ENCODE measurements around the gene MLLT1.

Gene MLLT1

GRCh38 chr19:6229951-6230712 lies 49.6 kb downstream of the MLLT1 start:
- H3K4me3 ChIP-seq (ENCODE audit: low read depth, low read length), result no peak overlapping the region
- no peak for DNase-seq (ENCODE audit: low read depth)
- TF ChIP-seq, protein P1, sequence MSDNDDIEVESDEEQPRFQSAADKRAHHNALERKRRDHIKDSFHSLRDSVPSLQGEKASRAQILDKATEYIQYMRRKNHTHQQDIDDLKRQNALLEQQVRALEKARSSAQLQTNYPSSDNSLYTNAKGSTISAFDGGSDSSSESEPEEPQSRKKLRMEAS (IDR thresholded peaks at IDR 0.05; ENCODE audit: low read depth, low read length), result no peak
- TF ChIP-seq MYC (IDR thresholded peaks at IDR 0.05; ENCODE audit: low read depth, low read length) (no peak), POLR2A (IDR thresholded peaks at IDR 0.05; ENCODE audit: extremely low read depth, insufficient read length) (no peak)
- TF ChIP-seq, protein P2, sequence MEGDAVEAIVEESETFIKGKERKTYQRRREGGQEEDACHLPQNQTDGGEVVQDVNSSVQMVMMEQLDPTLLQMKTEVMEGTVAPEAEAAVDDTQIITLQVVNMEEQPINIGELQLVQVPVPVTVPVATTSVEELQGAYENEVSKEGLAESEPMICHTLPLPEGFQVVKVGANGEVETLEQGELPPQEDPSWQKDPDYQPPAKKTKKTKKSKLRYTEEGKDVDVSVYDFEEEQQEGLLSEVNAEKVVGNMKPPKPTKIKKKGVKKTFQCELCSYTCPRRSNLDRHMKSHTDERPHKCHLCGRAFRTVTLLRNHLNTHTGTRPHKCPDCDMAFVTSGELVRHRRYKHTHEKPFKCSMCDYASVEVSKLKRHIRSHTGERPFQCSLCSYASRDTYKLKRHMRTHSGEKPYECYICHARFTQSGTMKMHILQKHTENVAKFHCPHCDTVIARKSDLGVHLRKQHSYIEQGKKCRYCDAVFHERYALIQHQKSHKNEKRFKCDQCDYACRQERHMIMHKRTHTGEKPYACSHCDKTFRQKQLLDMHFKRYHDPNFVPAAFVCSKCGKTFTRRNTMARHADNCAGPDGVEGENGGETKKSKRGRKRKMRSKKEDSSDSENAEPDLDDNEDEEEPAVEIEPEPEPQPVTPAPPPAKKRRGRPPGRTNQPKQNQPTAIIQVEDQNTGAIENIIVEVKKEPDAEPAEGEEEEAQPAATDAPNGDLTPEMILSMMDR (IDR thresholded peaks at IDR 0.05; ENCODE audit: low read depth, low read length), result no peak

GRCh38 chr19:6229216-6229913 lies 50.4 kb downstream of the MLLT1 start:
- no peak overlapping the region for H3K4me3 ChIP-seq (ENCODE audit: low read depth, low read length)

DNA sequence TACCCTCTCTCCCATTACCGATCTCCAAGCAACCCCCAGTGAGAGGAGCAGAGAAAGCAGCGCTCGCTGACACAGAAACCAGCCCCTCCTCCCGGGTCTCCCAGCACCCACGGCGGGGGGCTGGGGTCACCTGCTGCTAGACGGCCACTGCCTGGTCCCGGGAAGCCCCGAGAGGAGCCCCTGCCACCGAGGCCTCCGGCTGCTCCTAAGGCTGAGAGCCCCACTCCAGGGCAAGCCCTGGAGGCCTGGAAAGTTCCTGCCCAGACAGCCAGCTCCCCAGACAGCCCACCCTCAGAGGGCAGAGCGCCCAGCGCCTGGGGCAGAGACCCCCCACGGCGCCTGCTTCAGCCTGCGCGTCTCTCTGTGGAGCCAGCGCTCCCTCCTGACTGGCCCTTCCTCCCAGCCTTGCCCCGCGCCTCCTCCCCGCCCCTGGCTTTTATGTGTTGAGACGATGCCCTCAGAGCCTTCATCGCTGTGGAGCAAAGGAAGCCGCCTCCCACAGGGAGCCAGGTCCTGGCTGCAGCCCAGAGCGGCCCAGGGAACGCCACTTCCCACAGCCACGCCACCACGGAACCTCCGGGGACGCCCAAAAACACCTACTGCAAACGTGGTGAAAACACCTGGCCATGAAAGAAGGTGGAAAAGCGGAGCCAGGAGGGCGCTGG lies 51.1 kb downstream of the MLLT1 start:
- no peak overlapping the region for H3K4me3 ChIP-seq (ENCODE audit: low read depth, low read length)
- no peak for DNase-seq (ENCODE audit: low read depth)
- TF ChIP-seq, protein P1 (IDR thresholded peaks at IDR 0.05; ENCODE audit: low read depth, low read length), result no peak
- TF ChIP-seq, protein P2 (IDR thresholded peaks at IDR 0.05; ENCODE audit: low read depth, low read length), result no peak
- no peak for TF ChIP-seq POLR2A (IDR thresholded peaks at IDR 0.05; ENCODE audit: extremely low read depth, insufficient read length)
- no peak for TF ChIP-seq MYC (IDR thresholded peaks at IDR 0.05; ENCODE audit: low read depth, low read length)

More at GRCh38 chr19:6229216-6229913, 50.4 kb downstream of the MLLT1 start:
- no peak for TF ChIP-seq POLR2A (IDR thresholded peaks at IDR 0.05; ENCODE audit: extremely low read depth, insufficient read length)
- TF ChIP-seq, protein P1 (IDR thresholded peaks at IDR 0.05; ENCODE audit: low read depth, low read length), result no peak
- TF ChIP-seq, protein P2 (IDR thresholded peaks at IDR 0.05; ENCODE audit: low read depth, low read length), result no peak
- no peak for TF ChIP-seq MYC (IDR thresholded peaks at IDR 0.05; ENCODE audit: low read depth, low read length)
- no peak for DNase-seq (ENCODE audit: low read depth)

- TF ChIP-seq MYC (IDR thresholded peaks at IDR 0.05; ENCODE audit: low read depth, low read length) (no peak), POLR2A (IDR thresholded peaks at IDR 0.05; ENCODE audit: extremely low read depth, insufficient read length) (no peak)
- TF ChIP-seq, protein P2 (IDR thresholded peaks at IDR 0.05; ENCODE audit: low read depth, low read length), result no peak
- TF ChIP-seq, protein P1 (IDR thresholded peaks at IDR 0.05; ENCODE audit: low read depth, low read length), result no peak
- no peak for DNase-seq (ENCODE audit: low read depth)
- H3K4me3 ChIP-seq (ENCODE audit: low read depth, low read length), result no peak overlapping the region
These were observed 51.8 kb downstream of the MLLT1 start for GRCh38 chr19:6227936-6228325.

DNA sequence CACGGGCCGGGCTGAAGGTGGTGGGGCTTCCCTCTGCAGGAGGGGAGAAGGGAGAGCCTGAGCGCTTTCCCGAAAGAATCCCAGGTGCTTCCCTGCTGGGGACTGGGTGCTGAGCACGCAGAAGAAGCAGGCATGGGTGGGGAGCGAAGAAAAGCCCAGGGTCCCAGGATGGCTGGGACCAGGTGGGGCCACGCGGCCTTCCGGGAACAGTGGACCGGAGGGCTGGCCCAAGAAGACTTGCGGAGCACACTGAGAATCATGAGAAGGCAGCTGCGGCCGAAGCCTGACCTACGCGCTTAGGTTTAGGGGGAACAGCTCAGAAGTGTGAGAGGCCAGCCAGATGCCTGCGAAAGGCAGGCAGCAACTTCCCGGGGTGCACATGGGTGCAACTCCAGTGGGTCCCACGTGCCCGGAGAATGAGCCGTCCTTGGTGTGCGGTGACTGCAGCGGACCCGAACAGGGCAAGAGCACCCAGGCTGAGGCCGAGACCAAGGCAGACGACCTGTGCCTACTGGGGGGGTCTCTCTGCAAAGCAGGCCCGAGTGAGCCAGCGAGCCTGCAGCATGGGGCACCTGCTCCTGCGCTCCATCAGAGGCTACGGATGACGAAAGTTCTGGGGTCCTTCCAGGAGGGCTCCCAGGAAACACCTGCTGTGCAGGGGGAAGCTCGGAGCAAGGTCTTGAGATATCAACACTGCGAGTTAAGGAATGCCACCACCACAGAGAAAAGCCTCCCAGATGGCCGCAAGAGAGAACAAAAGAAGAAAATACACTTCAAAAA lies 52.4 kb downstream of the MLLT1 start:
- DNase-seq (ENCODE audit: low read depth), result no peak
- TF ChIP-seq, protein P1 (IDR thresholded peaks at IDR 0.05; ENCODE audit: low read depth, low read length), result no peak
- TF ChIP-seq, protein P2 (IDR thresholded peaks at IDR 0.05; ENCODE audit: low read depth, low read length), result no peak
- TF ChIP-seq MYC (IDR thresholded peaks at IDR 0.05; ENCODE audit: low read depth, low read length) (no peak), POLR2A (IDR thresholded peaks at IDR 0.05; ENCODE audit: extremely low read depth, insufficient read length) (no peak)

More for the DNA sequence above, 52.4 kb downstream of the MLLT1 start:
- H3K4me3 ChIP-seq (ENCODE audit: low read depth, low read length), result no peak overlapping the region
